ENCODE measurements around the gene POLR3A. TPM values are rescaled to one million over a fixed set of nuclear protein-coding genes. Genes with fewer than 3 reads are reported as not detected.
A peak's percentile ranks its signal among the peaks of the same experiment; 100 is the strongest.

POLR3A gene
- total and polyA plus RNA-seq, 2 of the 13 experiments (the other 11 are each of a cell fraction or from before 2014, with no cell fraction given): 13.6 to 19.2 TPM

GRCh38 chr10:78033637-78034470 lies 4.5 kb upstream of the POLR3A start, which contains the start of gene RPS24 (continued):
- TF ChIP-seq PTBP1 (IDR thresholded peaks at IDR 0.05; ENCODE audit: low read depth, low read length, poor library complexity, severe bottlenecking) (no peak), ZNF879 (CRISPR knock-in tag; IDR thresholded peaks at IDR 0.05) (no peak), PAXIP1 (CRISPR knock-in tag; conservative IDR thresholded peaks at IDR 0.05) (peak; percentile 49), ZKSCAN8 (CRISPR knock-in tag; IDR thresholded peaks at IDR 0.05; ENCODE audit: borderline replicate concordance) (0 out of 2 replicates have a peak, but pooled peaks have one; percentile 20), ZNF670 (CRISPR knock-in tag; IDR thresholded peaks at IDR 0.05; ENCODE audit: borderline replicate concordance) (0 out of 2 replicates have a peak, but pooled peaks have one; percentile 63), SNAPC4 (CRISPR knock-in tag; IDR thresholded peaks at IDR 0.05) (peak; percentile 46; the same call in 1 of the 2 replicates), ZBTB38 (CRISPR knock-in tag; IDR thresholded peaks at IDR 0.05) (peak; percentile 77; the same call in 1 of the 2 replicates), ZNF17 (CRISPR knock-in tag; IDR thresholded peaks at IDR 0.05) (no peak), BCL6 (CRISPR knock-in tag; IDR thresholded peaks at IDR 0.05) (peak; percentile 17; the same call in 1 of the 2 replicates), MLXIP (CRISPR knock-in tag; IDR thresholded peaks at IDR 0.05; ENCODE audit: borderline replicate concordance) (no peak), USF2 (IDR thresholded peaks at IDR 0.05; ENCODE audit: low read depth, low read length) (no peak), USF2 (CRISPR knock-in tag; IDR thresholded peaks at IDR 0.05; ENCODE audit: borderline replicate concordance) (no peak), THAP11 (CRISPR knock-in tag; IDR thresholded peaks at IDR 0.05) (peak; percentile 83), NFATC3 (CRISPR knock-in tag; IDR thresholded peaks at IDR 0.05) (no peak)
